Smooth muscle cell (in vitro differentiated cells): ENCODE measurements around the gene ARRB1. TPM values are rescaled to one million over a fixed set of nuclear protein-coding genes. Genes with fewer than 3 reads are reported as not detected.
A peak's percentile ranks its signal among the peaks of the same experiment; 100 is the strongest.

Experiments
- DNase-seq: peaks from one replicate; lab custom pipeline; 2025; ENCODE audit not compliant: unreplicated experiment; lab: John Stamatoyannopoulos, UW
- H2AFZ ChIP-seq: fragments of 200-600 bp; sonication (generic); 2 replicates; pipeline ENCODE4 v1.6.0; 2016; ENCODE audit warnings: antibody characterized with exemption, low read depth, mild to moderate bottlenecking
- H3F3A ChIP-seq: fragments of 200-600 bp; sonication (generic); 2 replicates; pipeline ENCODE4 v1.6.0; 2017; ENCODE audit warnings: antibody characterized with exemption, low read depth
- H3K27ac ChIP-seq: fragments of 200-600 bp; sonication (generic); 2 replicates; pipeline ENCODE4 v1.5.1; 2016; ENCODE audit warnings: low read depth, mild to moderate bottlenecking
- H3K27me3 ChIP-seq: fragments of 200-600 bp; sonication (generic); 2 replicates; pipeline ENCODE4 v1.6.1; 2016; ENCODE audit warnings: low read depth, mild to moderate bottlenecking
- H3K36me3 ChIP-seq: fragments of 200-600 bp; sonication (generic); 2 replicates; pipeline ENCODE4 v1.5.1; 2016; ENCODE audit warnings: low read depth
- H3K4me1 ChIP-seq: fragments of 200-600 bp; sonication (generic); 2 replicates; pipeline ENCODE4 v1.5.1; 2016; ENCODE audit warnings: low read depth
- H3K4me2 ChIP-seq: fragments of 200-600 bp; sonication (generic); 2 replicates; pipeline ENCODE4 v1.6.0; 2016; ENCODE audit warnings: mild to moderate bottlenecking
- H3K4me3 ChIP-seq: fragments of 200-600 bp; sonication (generic); 2 replicates; pipeline ENCODE4 v1.5.1; 2016; ENCODE audit warnings: mild to moderate bottlenecking
- H3K79me2 ChIP-seq: fragments of 200-600 bp; sonication (generic); 2 replicates; pipeline ENCODE4 v1.6.0; 2016; ENCODE audit warnings: low read depth, mild to moderate bottlenecking
- H3K9ac ChIP-seq: fragments of 200-600 bp; sonication (generic); 2 replicates; pipeline ENCODE4 v1.6.0; 2016; ENCODE audit warnings: low read depth
- H3K9me3 ChIP-seq: fragments of 200-600 bp; sonication (generic); replicated peaks from 2 replicates; pipeline ENCODE4 v1.5.1; 2016; ENCODE audit warnings: low read depth
- H4K20me1 ChIP-seq: fragments of 200-600 bp; sonication (generic); 2 replicates; pipeline ENCODE4 v1.6.0; 2016; ENCODE audit warnings: low read depth
- CTCF ChIP-seq: fragments of 200-600 bp; sonication (generic); IDR thresholded peaks from 2 replicates; pipeline ENCODE4 v1.5.1; 2017; ENCODE audit warnings: borderline replicate concordance, mild to moderate bottlenecking, antibody characterized with exemption; ENCODE audit not compliant: insufficient read depth, poor library complexity, severe bottlenecking
- WGBS: methylation state at CpG from one replicate; pipeline ENCODE4 v1.1.7; 2016; ENCODE audit warnings: low lambda C conversion rate; 5-methylcytosine and 5-hydroxymethylcytosine counted together
- polyA plus RNA-seq: library from polyadenylated mRNA; unstranded; fragments of >200 nt; fragmentation: Nextera tagmentation; extraction: Ambion mirVana; gene quantifications from 2 replicates; pipeline ENCODE4 v1.2.1, GENCODE V29; 2016
- total RNA-seq: library from RNA; depleted of rRNA; stranded (reverse); fragments of >200 nt; gene quantifications from 2 replicates; pipeline ENCODE4 v1.2.3, GENCODE V29; 2014

The ARRB1 gene
- total and polyA plus RNA-seq, 2 experiments from 2014 or later: 4.6 to 16.9 TPM

GRCh38 chr11:75374646-75375045 is 23.2 kb upstream of the ARRB1 start:
- no peak overlapping the region for H3K4me3 ChIP-seq
- 91% methylated on average over 4 of the region's 4 CpGs for WGBS
- TF ChIP-seq CTCF: no peak

GRCh38 chr11:75373201-75373600 is 21.7 kb upstream of the ARRB1 start:
- Histone ChIP-seq H3F3A (no peaks in the 10 kb centered on the region), H3K4me3 (no peak overlapping the region), H3K9ac (no peak overlapping the region), H3K4me1 (no peaks in the 10 kb centered on the region), H3K36me3 (no peaks in the 10 kb centered on the region), H2AFZ (no peak overlapping the region), H3K27ac (no peak overlapping the region), H4K20me1 (no peaks in the 10 kb centered on the region), H3K27me3 (no peaks in the 10 kb centered on the region), H3K9me3 (no peaks in the 10 kb centered on the region), H3K4me2 (no peak overlapping the region), H3K79me2 (no peaks in the 10 kb centered on the region)
- TF ChIP-seq CTCF: no peak
- no peak for DNase-seq
- 93% methylated on average over 8 of the region's 8 CpGs for WGBS

More at GRCh38 chr11:75374646-75375045, 23.2 kb upstream of the ARRB1 start:
- Histone ChIP-seq H3K79me2 (no peaks in the 10 kb centered on the region), H3K36me3 (no peaks in the 10 kb centered on the region), H2AFZ (no peak overlapping the region), H3K4me2 (no peak overlapping the region), H3F3A (no peaks in the 10 kb centered on the region), H3K4me1 (no peaks in the 10 kb centered on the region), H3K27ac (no peak overlapping the region), H3K9me3 (no peaks in the 10 kb centered on the region), H3K9ac (no peak overlapping the region), H3K27me3 (no peaks in the 10 kb centered on the region), H4K20me1 (no peaks in the 10 kb centered on the region)
- DNase-seq: no peak

- no peak overlapping the region for H3K9ac ChIP-seq
- 47% methylated on average over 8 of the region's 8 CpGs for WGBS
- peak overlapping the region; percentile 41 for H2AFZ ChIP-seq
- no peak for DNase-seq
- H3K4me2 ChIP-seq: no peak overlapping the region
- H3K79me2 ChIP-seq: no peaks in the 10 kb centered on the region
- no peak overlapping the region for H3K4me3 ChIP-seq
- H3K9me3 ChIP-seq: no peaks in the 10 kb centered on the region
- no peak for TF ChIP-seq CTCF
- H3K4me1 ChIP-seq: no peaks in the 10 kb centered on the region
- no peaks in the 10 kb centered on the region for H4K20me1 ChIP-seq
- H3K27me3 ChIP-seq: no peaks in the 10 kb centered on the region
- no peaks in the 10 kb centered on the region for H3F3A ChIP-seq
- H3K27ac ChIP-seq: no peak overlapping the region
- no peaks in the 10 kb centered on the region for H3K36me3 ChIP-seq
These were observed 20.8 kb upstream of the ARRB1 start for GRCh38 chr11:75371949-75372876.
